ENCODE results near the gene USP15. TPM values are rescaled to one million over a fixed set of nuclear protein-coding genes. Genes with fewer than 3 reads are reported as not detected.

Gene USP15
- total RNA-seq: 42.7 and 65.6 TPM in 2 replicates

DNA sequence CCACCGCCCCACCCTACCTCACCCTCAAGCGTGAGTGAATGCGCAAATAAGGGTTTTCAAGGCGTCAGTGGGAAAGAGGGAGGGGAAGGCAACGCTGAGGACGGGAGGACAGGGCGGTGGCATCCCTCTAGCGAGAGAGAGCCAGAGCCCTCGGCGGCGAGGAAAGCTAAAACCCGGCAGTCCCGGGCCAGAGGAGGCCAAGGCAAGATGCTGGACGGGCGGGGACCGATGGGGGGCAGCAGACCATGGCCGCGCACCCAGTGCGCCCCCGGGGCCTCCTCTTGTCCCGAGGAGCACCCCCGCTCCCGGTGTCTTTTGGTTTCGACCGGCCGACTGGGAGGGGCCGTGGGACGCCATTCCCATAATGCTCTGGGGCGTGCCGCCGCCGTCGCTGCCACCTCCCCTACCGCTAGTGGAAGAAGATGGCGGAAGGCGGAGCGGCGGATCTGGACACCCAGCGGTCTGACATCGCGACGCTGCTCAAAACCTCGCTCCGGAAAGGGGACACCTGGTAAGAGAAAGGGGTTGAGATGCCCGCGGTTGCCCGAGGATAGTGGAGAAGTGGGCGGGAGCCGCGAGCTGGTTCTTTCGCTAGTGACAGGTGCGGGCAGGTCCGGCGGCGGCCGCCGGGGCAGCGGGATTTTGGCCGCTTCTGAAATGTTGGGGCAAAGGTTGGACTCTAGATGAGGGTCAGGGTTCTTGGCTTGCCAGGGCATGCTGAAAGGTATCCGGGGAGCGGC is at the start of gene USP15:
Gene USP15, plus strand, starts transcription at position 412 of the 740 bp plus-strand sequence. Its CDS starts 11 bp downstream, at position 423.

Other genes starting within 250 kb of the USP15 start
- gene MON2, start 206.4 kb downstream of the USP15 start, total RNA-seq: 48.6 and 88.9 TPM in 2 replicates